ENCODE data around the gene MAP3K14.

- TF ChIP-seq PBX3 (IDR thresholded peaks at IDR 0.05): no peak
- no peak for TF ChIP-seq CTCF (IDR thresholded peaks at IDR 0.05)
- no peak for TF ChIP-seq RAD21 (IDR thresholded peaks at IDR 0.05; ENCODE audit: low read length)
- no peak for TF ChIP-seq YY1 (IDR thresholded peaks at IDR 0.05; ENCODE audit: low read depth)
- no peak for TF ChIP-seq EZH2phosphoT487 (IDR thresholded peaks at IDR 0.05; ENCODE audit: borderline replicate concordance, low read depth)
Observed at GRCh38 chr17:45325810-45326209, 9.0 kb upstream of the MAP3K14 start.

Data from SK-N-SH (cell line).